GM20000 (cell line): ENCODE results near the gene MORC3.
"Not testable (repeated sequence)": the region's sequence is repeated elsewhere in the genome, so short reads cannot be mapped to it uniquely, and the experiment has no call there.

ENCODE experiments used
- DNase-seq: peaks from one replicate; pipeline ENCODE4 v3.0.0; 2012; ENCODE audit warnings: low spot score
- CTCF ChIP-seq: IDR thresholded peaks from 2 replicates; pipeline ENCODE4 v1.5.1; 2012; ENCODE audit warnings: mild to moderate bottlenecking, control low read depth; ENCODE audit errors: extremely low read depth, missing control alignments

Gene MORC3

GRCh38 chr21:36319767-36320420 lies at the start of gene MORC3:
MORC3 (plus strand) TSS chr21:36320197; CDS start chr21:36320265, 68 bp downstream.
- TF ChIP-seq CTCF = no peak
- DNase-seq = peak; percentile 97

GRCh38 chr21:36270786-36271695 lies 49.0 kb upstream of the MORC3 start:
- DNase-seq = not testable (repeated sequence)

GRCh38 chr21:36274128-36274527 lies 45.9 kb upstream of the MORC3 start:
- no peak for TF ChIP-seq CTCF
- DNase-seq = no peak

- no peak for TF ChIP-seq CTCF
- DNase-seq = no peak
Measured at GRCh38 chr21:36282568-36283230, 37.3 kb upstream of the MORC3 start.

- not testable (repeated sequence) for DNase-seq
Measured at GRCh38 chr21:36283231-36283622, 36.8 kb upstream of the MORC3 start.

GRCh38 chr21:36288651-36289243 lies 31.2 kb upstream of the MORC3 start:
- DNase-seq = no peak

GRCh38 chr21:36291509-36291908 lies 28.5 kb upstream of the MORC3 start:
- no peak for DNase-seq
- TF ChIP-seq CTCF = no peak

More at GRCh38 chr21:36288651-36289243, 31.2 kb upstream of the MORC3 start:
- no peak for TF ChIP-seq CTCF
